MM.1S (cell line): Measurements from ENCODE around the gene SS18.

Experiments
- DNase-seq: peaks from one replicate; pipeline ENCODE4 v3.0.0-alpha.2; 2015
- H2AFZ ChIP-seq: fragments of 300-600 bp; sonication (generic); 2 replicates; pipeline ENCODE4 v1.6.0; 2016; ENCODE audit warnings: antibody characterized with exemption, low read length
- H3F3A ChIP-seq: fragments of 300-600 bp; sonication (generic); 2 replicates; pipeline ENCODE4 v1.6.1; 2016; ENCODE audit warnings: mild to moderate bottlenecking, antibody characterized with exemption, low read length, moderate library complexity, mixed read lengths; ENCODE audit not compliant: insufficient read depth
- H3K27ac ChIP-seq: fragments of 300-600 bp; sonication (generic); 2 replicates; pipeline ENCODE4 v1.5.1; 2016; ENCODE audit warnings: mild to moderate bottlenecking, low read length
- H3K27me3 ChIP-seq: fragments of 300-600 bp; sonication (generic); replicated peaks from 2 replicates; pipeline ENCODE4 v1.6.0; 2016; ENCODE audit warnings: low read length; ENCODE audit not compliant: insufficient read depth
- H3K36me3 ChIP-seq: fragments of 300-600 bp; sonication (generic); replicated peaks from 2 replicates; pipeline ENCODE4 v1.6.1; 2016; ENCODE audit warnings: mild to moderate bottlenecking, low read length, mixed read lengths; ENCODE audit not compliant: insufficient read depth
- H3K4me1 ChIP-seq: fragments of 300-600 bp; sonication (generic); 2 replicates; pipeline ENCODE4 v1.6.1; 2016; ENCODE audit warnings: low read length, mixed read lengths
- H3K4me2 ChIP-seq: fragments of 300-600 bp; sonication (generic); 2 replicates; pipeline ENCODE4 v1.6.0; 2016; ENCODE audit warnings: low read depth, low read length
- H3K4me3 ChIP-seq: fragments of 300-600 bp; sonication (generic); 2 replicates; pipeline ENCODE4 v1.5.1; 2016; ENCODE audit warnings: low read length, mixed read lengths
- H3K79me2 ChIP-seq: fragments of 300-600 bp; sonication (generic); 2 replicates; pipeline ENCODE4 v1.6.1; 2016; ENCODE audit warnings: mixed run types, low read length, mixed read lengths
- H3K9ac ChIP-seq: fragments of 300-600 bp; sonication (generic); 2 replicates; pipeline ENCODE4 v1.6.1; 2016; ENCODE audit warnings: low read length, mixed read lengths
- H3K9me2 ChIP-seq: fragments of 300-600 bp; sonication (generic); replicated peaks from 2 replicates; pipeline ENCODE4 v1.6.1; 2016; ENCODE audit warnings: mild to moderate bottlenecking, low read length, mixed read lengths; ENCODE audit not compliant: insufficient read depth
- H3K9me3 ChIP-seq: fragments of 300-600 bp; sonication (generic); replicated peaks from 2 replicates; pipeline ENCODE4 v1.6.1; 2016; ENCODE audit warnings: mild to moderate bottlenecking, low read length, mixed read lengths; ENCODE audit not compliant: insufficient read depth
- H4K20me1 ChIP-seq: fragments of 300-600 bp; sonication (generic); 2 replicates; pipeline ENCODE4 v1.6.1; 2016; ENCODE audit warnings: mild to moderate bottlenecking, low read length, moderate library complexity, mixed read lengths; ENCODE audit not compliant: insufficient read depth
- CTCF ChIP-seq: fragments of 300-600 bp; sonication (generic); IDR thresholded peaks from 2 replicates; pipeline ENCODE4 v1.5.1; 2016; ENCODE audit warnings: antibody characterized with exemption, low read length, mixed read lengths
- EZH2 ChIP-seq: fragments of 300-600 bp; sonication (generic); optimal IDR thresholded peaks from 2 replicates; pipeline ENCODE3; 2017; ENCODE audit warnings: low read depth, mild to moderate bottlenecking, antibody characterized with exemption, low read length, mixed read lengths
- EZH2phosphoT487 ChIP-seq: fragments of 300-600 bp; sonication (generic); IDR thresholded peaks from 2 replicates; pipeline ENCODE4 v1.6.1; 2018; ENCODE audit warnings: antibody characterized with exemption, low read length

The SS18 gene

GRCh38 chr18:26021061-26021754 is 69.2 kb downstream of the SS18 start:
- H3K27ac ChIP-seq, result no peak overlapping the region
- H3K36me3 ChIP-seq, result peaks cover 9% of the 10 kb centered on the region; the same call in 1 of the 2 replicates
- peaks cover 21% of the 10 kb centered on the region for H3K79me2 ChIP-seq
- no peak for DNase-seq
- no peaks in the 10 kb centered on the region for H3K27me3 ChIP-seq
- TF ChIP-seq EZH2phosphoT487 (no peak), CTCF (no peak), EZH2 (no peak)
- no peaks in the 10 kb centered on the region for H3F3A ChIP-seq
- no peaks in the 10 kb centered on the region for H4K20me1 ChIP-seq
- no peak overlapping the region for H3K4me3 ChIP-seq
- no peak overlapping the region for H3K9ac ChIP-seq
- H2AFZ ChIP-seq, result no peak overlapping the region
- H3K9me2 ChIP-seq, result no peaks in the 10 kb centered on the region
- H3K4me2 ChIP-seq, result no peak overlapping the region
- peaks cover 31% of the 10 kb centered on the region for H3K4me1 ChIP-seq
- no peaks in the 10 kb centered on the region for H3K9me3 ChIP-seq

- no peaks in the 10 kb centered on the region for H3F3A ChIP-seq
- no peak overlapping the region for H3K9ac ChIP-seq
- no peak overlapping the region for H2AFZ ChIP-seq
- peak; percentile 33 for DNase-seq
- H3K4me2 ChIP-seq, result no peak overlapping the region
- H3K36me3 ChIP-seq, result peaks cover 12% of the 10 kb centered on the region; the same call in 1 of the 2 replicates
- no peaks in the 10 kb centered on the region for H3K27me3 ChIP-seq
- no peak overlapping the region for H3K27ac ChIP-seq
- peaks cover 4% of the 10 kb centered on the region; the same call in 1 of the 2 replicates for H3K79me2 ChIP-seq
- no peak overlapping the region for H3K4me3 ChIP-seq
- no peaks in the 10 kb centered on the region for H3K9me3 ChIP-seq
- H3K9me2 ChIP-seq, result no peaks in the 10 kb centered on the region
- H3K4me1 ChIP-seq, result peaks cover 15% of the 10 kb centered on the region
- peak; percentile 39 for TF ChIP-seq CTCF
- TF ChIP-seq EZH2phosphoT487, result no peak
- no peaks in the 10 kb centered on the region for H4K20me1 ChIP-seq
Measured at GRCh38 chr18:26017929-26018328, 72.5 kb downstream of the SS18 start.

- H3K9me2 ChIP-seq, result no peaks in the 10 kb centered on the region
- no peaks in the 10 kb centered on the region for H4K20me1 ChIP-seq
- no peak overlapping the region for H3K9ac ChIP-seq
- no peak for TF ChIP-seq EZH2phosphoT487
- no peak for TF ChIP-seq EZH2
- no peak for TF ChIP-seq CTCF
- H3K27me3 ChIP-seq, result no peaks in the 10 kb centered on the region
- peaks cover 3% of the 10 kb centered on the region; the same call in 1 of the 2 replicates for H3K36me3 ChIP-seq
- no peaks in the 10 kb centered on the region for H3K9me3 ChIP-seq
- H3K79me2 ChIP-seq, result no peaks in the 10 kb centered on the region
- H3K27ac ChIP-seq, result no peak overlapping the region
- peaks cover 9% of the 10 kb centered on the region for H3K4me1 ChIP-seq
- no peak overlapping the region for H2AFZ ChIP-seq
- H3F3A ChIP-seq, result no peaks in the 10 kb centered on the region
- H3K4me3 ChIP-seq, result no peak overlapping the region
- DNase-seq, result no peak
- no peak overlapping the region for H3K4me2 ChIP-seq
Measured at GRCh38 chr18:26014462-26014861, 76.0 kb downstream of the SS18 start.
